SU-DHL-6 (cell line): ENCODE measurements around the gene CXCL14.

ENCODE experiments used
- H2AFZ ChIP-seq: fragments of 200-600 bp; sonication (generic); 2 replicates; pipeline ENCODE4 v1.6.1; 2014; ENCODE audit warnings: low read depth, mild to moderate bottlenecking, moderate library complexity, mixed read lengths, antibody characterized with exemption, low read length; ENCODE audit not compliant: severe bottlenecking
- H3F3A ChIP-seq: fragments of 200-600 bp; shearing (Covaris generic); 2 replicates; pipeline ENCODE4 v1.6.0; 2016; ENCODE audit warnings: antibody characterized with exemption, mild to moderate bottlenecking; ENCODE audit not compliant: insufficient read depth
- H3K27ac ChIP-seq: fragments of 200-600 bp; sonication (generic); 2 replicates; pipeline ENCODE4 v1.5.1; 2016; ENCODE audit warnings: low read depth, mild to moderate bottlenecking, low read length, moderate library complexity, mixed read lengths
- H3K27me3 ChIP-seq: fragments of 200-600 bp; sonication (generic), shearing (Covaris generic); 2 replicates; pipeline ENCODE4 v1.6.0; 2014; ENCODE audit warnings: mild to moderate bottlenecking, low read length
- H3K36me3 ChIP-seq: fragments of 200-600 bp; sonication (generic); 2 replicates; pipeline ENCODE4 v1.6.1; 2014; ENCODE audit warnings: mild to moderate bottlenecking, low read length, mixed read lengths
- H3K4me2 ChIP-seq: fragments of 300-600, 200-600 bp; shearing (Covaris generic), sonication (generic); 2 replicates; pipeline ENCODE4 v1.6.0; 2014; ENCODE audit warnings: low read length, low read depth, mild to moderate bottlenecking; ENCODE audit not compliant: poor library complexity, severe bottlenecking
- H3K4me3 ChIP-seq: fragments of 200-600 bp; sonication (generic); 2 replicates; pipeline ENCODE4 v1.5.1; 2014; ENCODE audit warnings: antibody characterized with exemption, low read length, mild to moderate bottlenecking, mixed read lengths; ENCODE audit not compliant: insufficient read depth, poor library complexity, severe bottlenecking
- H3K79me2 ChIP-seq: fragments of 200-600 bp; sonication (generic); 2 replicates; pipeline ENCODE4 v1.6.1; 2014; ENCODE audit warnings: mild to moderate bottlenecking, low read length, moderate library complexity; ENCODE audit not compliant: insufficient read depth
- H3K9ac ChIP-seq: fragments of 200-600 bp; sonication (generic); 2 replicates; pipeline ENCODE4 v1.7.0; 2014; ENCODE audit warnings: mild to moderate bottlenecking, low read length
- H3K9me2 ChIP-seq: fragments of 200-600 bp; sonication (generic); replicated peaks from 2 replicates; pipeline ENCODE4 v1.6.1; 2014; ENCODE audit warnings: low read length; ENCODE audit not compliant: insufficient read depth
- H3K9me3 ChIP-seq: fragments of 200-600 bp; sonication (generic); 2 replicates; pipeline ENCODE4 v1.6.1; 2014; ENCODE audit warnings: low read length, mixed read lengths; ENCODE audit not compliant: insufficient read depth
- H4K20me1 ChIP-seq: fragments of 200-600 bp; sonication (generic); 2 replicates; pipeline ENCODE4 v1.6.1; 2014; ENCODE audit warnings: low read depth, mild to moderate bottlenecking, antibody characterized with exemption, low read length, moderate library complexity, mixed read lengths
- EZH2phosphoT487 ChIP-seq: fragments of 200-600 bp; sonication (generic), shearing (Covaris generic); conservative IDR thresholded peaks from 2 replicates; pipeline ENCODE4 v1.6.1; 2018; ENCODE audit warnings: mild to moderate bottlenecking, antibody characterized with exemption, low read length, moderate library complexity, mixed read lengths
- TF ChIP-seq, protein P1 (sequence below): fragments of 200-600 bp; sonication (generic); IDR thresholded peaks from one replicate; pipeline ENCODE4 v1.5.1; 2017; ENCODE audit warnings: antibody characterized with exemption, mild to moderate bottlenecking, low read length, moderate library complexity; ENCODE audit not compliant: insufficient read depth, poor library complexity, severe bottlenecking

CXCL14 gene

DNA sequence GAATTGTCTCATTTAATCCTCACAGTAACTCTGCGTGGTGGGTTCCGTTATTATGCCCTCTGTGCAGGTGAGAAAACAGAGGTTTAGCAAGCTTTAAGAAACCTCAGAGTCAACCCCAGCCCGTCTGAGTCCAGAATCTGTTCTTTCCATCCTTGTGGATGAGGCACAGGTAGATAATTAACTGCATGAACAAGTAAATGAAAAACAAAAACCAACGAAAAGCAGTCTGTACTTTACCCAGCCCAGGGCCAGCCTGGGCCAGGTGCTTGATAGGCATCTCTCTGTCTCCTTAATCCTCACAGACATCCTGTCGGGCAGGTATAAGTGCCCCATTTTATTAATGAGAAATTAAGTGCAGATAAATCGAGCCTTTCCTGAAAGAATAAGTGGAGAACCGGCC, 25.3 kb upstream of the CXCL14 start:
- Histone ChIP-seq H3K27ac (no peak overlapping the region), H2AFZ (no peak overlapping the region), H3K4me3 (no peak overlapping the region), H3K9ac (no peak overlapping the region), H3K36me3 (no peaks in the 10 kb centered on the region), H3K79me2 (no peaks in the 10 kb centered on the region), H3K9me2 (no peaks in the 10 kb centered on the region), H3K27me3 (no peaks in the 10 kb centered on the region), H3K9me3 (no peaks in the 10 kb centered on the region), H3F3A (no peaks in the 10 kb centered on the region), H4K20me1 (no peaks in the 10 kb centered on the region), H3K4me2 (no peak overlapping the region)
- TF ChIP-seq, protein P1, sequence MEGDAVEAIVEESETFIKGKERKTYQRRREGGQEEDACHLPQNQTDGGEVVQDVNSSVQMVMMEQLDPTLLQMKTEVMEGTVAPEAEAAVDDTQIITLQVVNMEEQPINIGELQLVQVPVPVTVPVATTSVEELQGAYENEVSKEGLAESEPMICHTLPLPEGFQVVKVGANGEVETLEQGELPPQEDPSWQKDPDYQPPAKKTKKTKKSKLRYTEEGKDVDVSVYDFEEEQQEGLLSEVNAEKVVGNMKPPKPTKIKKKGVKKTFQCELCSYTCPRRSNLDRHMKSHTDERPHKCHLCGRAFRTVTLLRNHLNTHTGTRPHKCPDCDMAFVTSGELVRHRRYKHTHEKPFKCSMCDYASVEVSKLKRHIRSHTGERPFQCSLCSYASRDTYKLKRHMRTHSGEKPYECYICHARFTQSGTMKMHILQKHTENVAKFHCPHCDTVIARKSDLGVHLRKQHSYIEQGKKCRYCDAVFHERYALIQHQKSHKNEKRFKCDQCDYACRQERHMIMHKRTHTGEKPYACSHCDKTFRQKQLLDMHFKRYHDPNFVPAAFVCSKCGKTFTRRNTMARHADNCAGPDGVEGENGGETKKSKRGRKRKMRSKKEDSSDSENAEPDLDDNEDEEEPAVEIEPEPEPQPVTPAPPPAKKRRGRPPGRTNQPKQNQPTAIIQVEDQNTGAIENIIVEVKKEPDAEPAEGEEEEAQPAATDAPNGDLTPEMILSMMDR: no peak
- TF ChIP-seq EZH2phosphoT487: no peak

DNA sequence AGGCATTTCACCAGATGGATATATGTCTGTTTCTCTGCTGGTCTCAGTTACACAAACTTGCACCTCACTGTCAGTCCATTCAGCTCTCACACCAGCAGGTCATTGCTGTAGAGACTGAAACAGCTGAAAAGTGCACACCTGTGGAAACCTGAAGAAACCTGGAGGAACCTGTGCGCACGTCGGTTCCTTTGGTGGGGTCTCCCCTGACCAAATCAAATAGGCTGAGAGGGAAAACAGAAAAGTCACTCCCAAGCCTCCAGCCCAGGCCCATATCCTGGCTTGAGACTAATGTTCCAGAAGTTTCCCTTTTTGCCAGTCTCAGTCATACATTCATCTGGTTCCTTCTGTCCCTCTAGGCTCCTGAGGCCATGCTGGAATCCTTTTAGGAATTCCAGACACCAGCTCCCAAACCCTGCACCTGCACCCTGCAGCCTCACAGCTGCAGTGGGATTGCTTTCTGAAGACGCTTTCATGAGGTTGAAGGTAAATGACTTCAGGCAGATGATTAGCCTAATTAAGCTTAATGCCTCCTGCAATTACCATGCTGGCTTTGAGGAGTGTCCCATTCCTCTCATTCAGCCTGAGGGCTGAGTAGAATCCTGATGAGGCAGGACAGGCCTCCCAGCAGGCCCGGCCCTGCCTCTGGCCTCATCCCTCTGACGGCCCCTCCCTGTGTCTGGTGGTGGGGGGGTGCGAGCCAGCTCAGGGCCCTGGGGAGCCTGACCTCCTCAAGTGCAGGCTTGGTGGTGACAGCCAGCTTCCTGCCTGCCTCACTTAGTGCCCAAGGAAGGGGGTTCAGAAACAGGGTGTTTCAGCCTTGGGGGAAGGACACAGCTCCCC, 24.3 kb upstream of the CXCL14 start:
- no peak overlapping the region for H3K4me2 ChIP-seq
- no peaks in the 10 kb centered on the region for H3K27me3 ChIP-seq
- no peak overlapping the region for H3K9ac ChIP-seq
- H4K20me1 ChIP-seq: no peaks in the 10 kb centered on the region
- TF ChIP-seq, protein P1: no peak
- TF ChIP-seq EZH2phosphoT487: no peak
- no peak overlapping the region for H3K4me3 ChIP-seq
- H3K9me3 ChIP-seq: no peaks in the 10 kb centered on the region
- H3K27ac ChIP-seq: no peak overlapping the region
- H2AFZ ChIP-seq: no peak overlapping the region
- H3K36me3 ChIP-seq: no peaks in the 10 kb centered on the region
- no peaks in the 10 kb centered on the region for H3K9me2 ChIP-seq
- H3F3A ChIP-seq: no peaks in the 10 kb centered on the region
- H3K79me2 ChIP-seq: no peaks in the 10 kb centered on the region

DNA sequence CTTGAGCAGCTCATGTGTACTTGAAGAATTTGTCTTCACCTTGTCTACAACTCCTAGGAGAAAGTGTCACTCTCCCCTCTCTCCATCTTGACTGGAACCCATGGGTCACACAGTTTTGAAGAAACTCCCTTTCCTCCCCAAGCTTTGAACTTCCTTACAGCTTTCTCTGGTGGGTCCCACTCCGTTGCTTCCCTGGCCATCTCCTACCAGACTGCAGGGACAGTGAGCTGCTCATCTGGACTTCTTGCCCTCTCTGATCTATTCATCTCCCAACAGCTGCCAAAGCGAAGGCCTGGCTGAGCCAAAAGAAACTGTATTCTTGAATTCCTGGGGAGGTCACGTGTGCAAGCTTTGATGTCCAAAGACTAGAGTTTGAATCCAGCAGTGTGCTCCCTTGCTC, 22.7 kb upstream of the CXCL14 start:
- TF ChIP-seq, protein P1: no peak
- no peak for TF ChIP-seq EZH2phosphoT487
- no peak overlapping the region for H3K27ac ChIP-seq
- H3K4me2 ChIP-seq: no peak overlapping the region
- H3K27me3 ChIP-seq: no peaks in the 10 kb centered on the region
- no peak overlapping the region for H3K9ac ChIP-seq
- no peaks in the 10 kb centered on the region for H3K36me3 ChIP-seq
- no peak overlapping the region for H2AFZ ChIP-seq
- no peaks in the 10 kb centered on the region for H3K79me2 ChIP-seq
- no peaks in the 10 kb centered on the region for H3K9me3 ChIP-seq
- H3K4me3 ChIP-seq: no peak overlapping the region
- H3K9me2 ChIP-seq: no peaks in the 10 kb centered on the region
- H3F3A ChIP-seq: no peaks in the 10 kb centered on the region
- no peaks in the 10 kb centered on the region for H4K20me1 ChIP-seq
